ENCODE measurements around the gene FAM136A.
A peak's percentile ranks its signal among the peaks of the same experiment; 100 is the strongest.
"Not testable (repeated sequence)": the region's sequence is repeated elsewhere in the genome, so short reads cannot be mapped to it uniquely, and the experiment has no call there.

The FAM136A gene

GRCh38 chr2:70301344-70302194 lies at the start of gene FAM136A:
FAM136A (minus strand) TSS chr2:70302067; CDS start chr2:70302011, 56 bp downstream.
- peak; percentile 58 for DNase-seq (ENCODE audit: low spot score)

GRCh38 chr2:70349921-70350685 lies 48.2 kb upstream of the FAM136A start:
- DNase-seq (ENCODE audit: low spot score) = no peak

GRCh38 chr2:70347831-70348230 lies 46.0 kb upstream of the FAM136A start:
- DNase-seq (ENCODE audit: low spot score) = no peak

GRCh38 chr2:70344195-70344594 lies 42.3 kb upstream of the FAM136A start:
- DNase-seq (ENCODE audit: low spot score) = no peak

GRCh38 chr2:70341477-70341765 lies 39.6 kb upstream of the FAM136A start:
- no peak for DNase-seq (ENCODE audit: low spot score)

- peak; percentile 61 for DNase-seq (ENCODE audit: low spot score)
Observed at GRCh38 chr2:70340761-70341476, 39.1 kb upstream of the FAM136A start.

GRCh38 chr2:70340075-70340474 lies 38.2 kb upstream of the FAM136A start:
- no peak for DNase-seq (ENCODE audit: low spot score)

GRCh38 chr2:70336552-70336951 lies 34.7 kb upstream of the FAM136A start:
- DNase-seq (ENCODE audit: low spot score) = no peak

GRCh38 chr2:70331012-70331411 lies 29.1 kb upstream of the FAM136A start:
- no peak for DNase-seq (ENCODE audit: low spot score)

- no peak for DNase-seq (ENCODE audit: low spot score)
Observed at GRCh38 chr2:70330476-70330875, 28.6 kb upstream of the FAM136A start.

GRCh38 chr2:70328921-70329561 lies 27.2 kb upstream of the FAM136A start:
- no peak for DNase-seq (ENCODE audit: low spot score)

- DNase-seq (ENCODE audit: low spot score) = no peak
Observed at GRCh38 chr2:70325875-70326274, 24.0 kb upstream of the FAM136A start.

- no peak for DNase-seq (ENCODE audit: low spot score)
Observed at GRCh38 chr2:70322518-70322917, 20.7 kb upstream of the FAM136A start.

- no peak for DNase-seq (ENCODE audit: low spot score)
Observed at GRCh38 chr2:70321370-70321769, 19.5 kb upstream of the FAM136A start.

GRCh38 chr2:70314640-70315039 lies 12.8 kb upstream of the FAM136A start:
- no peak for DNase-seq (ENCODE audit: low spot score)

GRCh38 chr2:70312560-70312959 lies 10.7 kb upstream of the FAM136A start:
- no peak for DNase-seq (ENCODE audit: low spot score)

GRCh38 chr2:70310899-70311298 lies 9.0 kb upstream of the FAM136A start:
- DNase-seq (ENCODE audit: low spot score) = no peak

- DNase-seq (ENCODE audit: low spot score) = no peak
Observed at GRCh38 chr2:70305531-70305930, 3.7 kb upstream of the FAM136A start.

GRCh38 chr2:70304498-70304897 lies 2.6 kb upstream of the FAM136A start:
- DNase-seq (ENCODE audit: low spot score) = no peak

GRCh38 chr2:70303186-70303585 lies 1.3 kb upstream of the FAM136A start:
- DNase-seq (ENCODE audit: low spot score) = no peak

- DNase-seq (ENCODE audit: low spot score) = not testable (repeated sequence)
Observed at GRCh38 chr2:70302195-70302546, 304 bp upstream of the FAM136A start.

- DNase-seq (ENCODE audit: low spot score) = no peak
Observed at GRCh38 chr2:70300771-70301343, 1.0 kb downstream of the FAM136A start.
